RWPE1 (cell line): Measurements from ENCODE around the gene SLC6A9.
A peak's percentile ranks its signal among the peaks of the same experiment; 100 is the strongest.

Source experiments
- CTCF ChIA-PET: fragments of 350-600 bp; sonication (Branson Sonifier 250); formaldehyde crosslinking; extraction: SDS; loops from one replicate; lab custom pipeline; 2021; lab: Yijun Ruan, JAX
- POLR2A ChIA-PET: fragments of 400-600 bp; formaldehyde crosslinking; extraction: SDS; loops from one replicate; lab custom pipeline; 2020; ENCODE audit warnings: antibody characterized with exemption; ENCODE audit not compliant: low non-redundant PET; lab: Yijun Ruan, JAX
- DNase-seq: peaks from one replicate; pipeline ENCODE4 v3.0.0; 2012; ENCODE audit warnings: low spot score
- H3K27ac ChIP-seq: fragments of 450-650 bp; 2 replicates; pipeline ENCODE4 v1.5.1; 2017
- TF ChIP-seq, protein P1 (sequence below): fragments of 450-650 bp; conservative IDR thresholded peaks from 2 replicates; pipeline ENCODE4 v1.5.1; 2017; ENCODE audit warnings: low read depth, mild to moderate bottlenecking

SLC6A9 gene

DNA sequence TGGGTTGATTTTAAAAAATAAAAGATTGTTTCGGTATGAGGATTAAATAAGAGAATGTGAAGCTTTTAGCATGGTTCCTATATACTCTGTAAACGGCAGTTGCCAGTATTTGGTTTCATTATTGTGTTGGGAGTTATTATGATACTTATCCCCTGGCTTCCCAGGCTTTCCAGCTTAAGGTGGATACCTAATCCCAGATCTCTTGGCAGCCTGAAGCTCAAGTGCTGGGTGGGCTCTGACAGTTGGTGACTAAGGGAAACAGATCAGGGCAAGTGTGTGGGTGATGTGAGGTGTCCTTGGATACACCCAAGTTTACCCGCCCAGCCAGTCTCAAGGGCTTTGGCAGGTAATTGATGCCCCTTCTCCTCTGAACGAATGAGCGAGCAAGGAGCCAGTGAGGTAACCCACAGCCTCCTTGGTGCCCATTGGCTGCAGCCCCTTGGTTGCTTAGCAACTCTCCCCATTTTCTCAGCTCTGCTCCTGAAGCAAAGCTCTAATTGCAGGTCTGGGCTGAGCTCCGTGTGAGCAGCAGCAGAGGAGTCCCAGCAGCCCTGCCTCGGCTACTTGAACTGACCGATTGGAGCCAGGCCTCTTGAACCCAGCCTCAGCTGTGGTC lies 78.4 kb downstream of the SLC6A9 start:
- peak overlapping the region; percentile 33 for H3K27ac ChIP-seq
- TF ChIP-seq, protein P1, sequence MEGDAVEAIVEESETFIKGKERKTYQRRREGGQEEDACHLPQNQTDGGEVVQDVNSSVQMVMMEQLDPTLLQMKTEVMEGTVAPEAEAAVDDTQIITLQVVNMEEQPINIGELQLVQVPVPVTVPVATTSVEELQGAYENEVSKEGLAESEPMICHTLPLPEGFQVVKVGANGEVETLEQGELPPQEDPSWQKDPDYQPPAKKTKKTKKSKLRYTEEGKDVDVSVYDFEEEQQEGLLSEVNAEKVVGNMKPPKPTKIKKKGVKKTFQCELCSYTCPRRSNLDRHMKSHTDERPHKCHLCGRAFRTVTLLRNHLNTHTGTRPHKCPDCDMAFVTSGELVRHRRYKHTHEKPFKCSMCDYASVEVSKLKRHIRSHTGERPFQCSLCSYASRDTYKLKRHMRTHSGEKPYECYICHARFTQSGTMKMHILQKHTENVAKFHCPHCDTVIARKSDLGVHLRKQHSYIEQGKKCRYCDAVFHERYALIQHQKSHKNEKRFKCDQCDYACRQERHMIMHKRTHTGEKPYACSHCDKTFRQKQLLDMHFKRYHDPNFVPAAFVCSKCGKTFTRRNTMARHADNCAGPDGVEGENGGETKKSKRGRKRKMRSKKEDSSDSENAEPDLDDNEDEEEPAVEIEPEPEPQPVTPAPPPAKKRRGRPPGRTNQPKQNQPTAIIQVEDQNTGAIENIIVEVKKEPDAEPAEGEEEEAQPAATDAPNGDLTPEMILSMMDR = no peak
- POLR2A ChIA-PET = no interaction called here
- CTCF ChIA-PET = no interaction called here
- no peak for DNase-seq

DNA sequence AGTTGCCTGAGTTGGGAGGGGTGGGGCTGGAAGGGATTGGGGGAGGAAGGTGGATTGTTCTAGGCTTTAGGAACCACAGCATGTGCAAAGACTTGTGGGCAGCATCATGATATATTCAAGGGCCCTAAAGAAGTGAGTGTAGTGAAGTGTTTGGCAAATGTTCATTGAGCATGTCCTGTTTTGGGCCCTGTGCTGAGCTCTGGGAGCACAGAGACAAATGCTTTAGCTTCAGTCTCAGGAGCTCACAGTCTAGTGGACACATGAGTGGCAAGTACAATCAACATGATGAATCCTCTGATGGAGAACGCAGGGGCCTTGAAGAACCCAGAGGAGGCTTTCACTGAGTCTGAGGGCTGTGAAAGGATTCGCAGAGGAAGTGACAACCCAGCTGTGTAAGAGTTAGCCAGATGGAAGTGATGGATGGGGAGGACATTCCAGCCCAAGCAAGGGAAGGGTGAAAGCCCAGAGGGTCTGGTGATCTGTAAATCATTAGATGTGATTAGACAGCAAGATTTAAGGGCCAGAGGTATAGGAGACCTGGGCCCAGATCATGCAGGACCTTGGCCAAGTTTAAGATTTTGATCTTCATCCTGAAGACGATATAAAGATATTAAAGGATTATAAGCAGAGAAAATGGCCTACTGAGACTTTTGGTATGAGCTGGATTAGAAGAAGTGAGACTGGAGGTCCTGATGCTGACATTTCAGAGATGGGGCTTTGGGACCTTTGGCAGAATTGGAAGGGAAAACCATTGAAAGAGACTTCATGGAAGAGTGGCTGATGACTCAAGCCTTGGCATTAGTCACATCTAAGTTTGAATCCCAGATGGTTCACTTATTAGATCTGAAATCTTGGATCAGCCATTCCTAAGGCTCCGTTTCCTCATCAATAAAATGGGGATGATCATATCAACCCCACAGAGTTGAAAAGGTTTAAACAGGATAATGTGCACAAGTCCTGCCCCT lies 80.0 kb downstream of the SLC6A9 start:
- ChIA-PET POLR2A (interaction anchor here (0.6 kb wide), 1 partner anchor 14 kb away, joined by 3 read pairs; no protein-coding TSS in a partner anchor), CTCF (no interaction called here)
- TF ChIP-seq, protein P1 = no peak

GRCh38 chr1:43949678-43950077 lies 81.6 kb downstream of the SLC6A9 start:
- H3K27ac ChIP-seq = 0 out of 2 replicates have a peak overlapping the region, but pooled peaks have one; percentile 90
- no peak for DNase-seq
- ChIA-PET POLR2A (no interaction called here), CTCF (no interaction called here)
- TF ChIP-seq, protein P1 = no peak

More for the DNA sequence above, 80.0 kb downstream of the SLC6A9 start:
- no peak overlapping the region for H3K27ac ChIP-seq
- DNase-seq = no peak

DNA sequence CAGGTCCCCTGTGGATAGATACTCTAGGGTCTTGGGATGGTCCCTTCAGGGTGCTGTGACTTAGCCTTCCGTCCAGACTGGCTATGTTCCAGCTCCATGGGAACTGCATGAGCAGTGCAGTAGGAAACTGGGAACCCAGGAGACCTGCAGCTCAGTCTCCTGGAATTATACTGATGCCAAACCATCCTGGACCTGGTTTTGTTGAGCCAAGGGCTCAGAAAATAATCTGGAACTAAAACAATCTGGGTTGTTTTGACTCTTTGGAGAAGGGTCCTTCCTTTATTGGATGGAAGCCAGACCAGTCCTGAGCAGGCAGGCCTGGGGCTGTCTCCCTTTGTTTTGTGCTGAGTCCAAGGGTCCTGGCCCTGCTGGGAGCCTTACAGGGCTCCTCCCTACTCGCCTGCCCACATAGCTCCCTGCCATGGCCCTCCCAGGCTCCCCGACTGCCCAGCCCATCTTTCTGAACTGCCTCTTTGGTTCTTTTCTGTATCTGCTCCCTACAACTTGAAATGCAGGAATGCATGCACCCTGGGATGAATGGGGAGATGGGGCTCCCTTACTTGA lies 83.3 kb downstream of the SLC6A9 start:
- H3K27ac ChIP-seq = peak overlapping the region; percentile 90
- TF ChIP-seq, protein P1 = no peak
- ChIA-PET CTCF (interaction anchor here (1.4 to 3.7 kb wide), 2 partner anchors 14 to 183 kb away, joined by 5 to 20 read pairs; partner anchors contain the start of gene ARTN), POLR2A (no interaction called here)
- no peak for DNase-seq

- no peak for DNase-seq
- TF ChIP-seq, protein P1 = no peak
- CTCF ChIA-PET = interaction anchor here (1.0 to 3.7 kb wide), 3 partner anchors 13 to 184 kb away, joined by 3 to 20 read pairs (median 3); partner anchors contain the start of gene ARTN
- H3K27ac ChIP-seq = peak overlapping the region; percentile 90
- POLR2A ChIA-PET = interaction anchor here (0.8 kb wide), 1 partner anchor 12 kb away, joined by 3 read pairs; no protein-coding TSS in a partner anchor
Measured at GRCh38 chr1:43947061-43947873, 84.0 kb downstream of the SLC6A9 start.
